ENCODE measurements around the gene FAM81A.
A peak's percentile ranks its signal among the peaks of the same experiment; 100 is the strongest.
"Not testable (repeated sequence)": the region's sequence is repeated elsewhere in the genome, so short reads cannot be mapped to it uniquely, and the experiment has no call there.

The FAM81A gene

DNA sequence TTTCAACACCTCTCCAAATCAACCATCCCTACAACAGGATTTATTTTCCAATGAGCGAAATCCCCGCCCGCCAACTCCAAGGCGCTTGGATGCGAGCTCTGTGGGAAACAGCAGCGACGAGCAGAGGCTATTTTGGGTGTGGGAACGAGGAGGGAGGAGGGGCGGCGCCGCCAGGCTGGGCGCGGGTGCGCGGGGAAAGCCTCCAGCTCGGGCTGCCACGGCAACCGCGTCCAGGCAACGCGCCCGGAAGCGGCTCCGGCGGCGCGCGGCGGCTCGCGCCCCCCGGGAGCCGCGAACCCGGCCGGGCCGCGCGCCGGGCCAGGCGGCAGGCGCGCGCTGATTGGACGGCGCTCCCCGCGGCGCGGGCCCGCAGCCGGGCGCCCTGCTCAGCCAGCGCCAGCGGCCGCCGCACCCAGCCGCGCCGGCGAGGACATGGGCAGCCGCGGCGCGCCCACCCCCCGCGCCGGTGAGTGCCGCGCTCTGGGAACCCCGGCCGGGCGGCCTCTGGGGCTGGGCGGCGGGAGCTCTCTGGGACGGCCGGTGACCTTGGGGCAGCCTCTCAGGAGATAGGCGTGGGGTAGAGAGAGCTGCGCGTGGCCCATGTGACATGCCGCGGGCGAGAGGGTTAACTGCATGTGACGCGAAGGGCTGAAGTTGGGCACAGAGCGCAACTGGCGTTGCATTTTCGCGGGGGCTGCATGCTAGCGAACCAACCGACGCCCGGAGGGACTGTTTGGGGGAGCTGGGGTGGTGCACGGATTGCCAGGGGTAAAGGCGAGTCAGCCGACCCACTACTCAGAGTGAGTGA, at the start of gene FAM81A:
Gene FAM81A (plus strand): TSS at position 370 of the 808 bp plus-strand sequence. CDS start 20,441 bp downstream, outside the sequence.
- DNase-seq = peak; percentile 86

DNA sequence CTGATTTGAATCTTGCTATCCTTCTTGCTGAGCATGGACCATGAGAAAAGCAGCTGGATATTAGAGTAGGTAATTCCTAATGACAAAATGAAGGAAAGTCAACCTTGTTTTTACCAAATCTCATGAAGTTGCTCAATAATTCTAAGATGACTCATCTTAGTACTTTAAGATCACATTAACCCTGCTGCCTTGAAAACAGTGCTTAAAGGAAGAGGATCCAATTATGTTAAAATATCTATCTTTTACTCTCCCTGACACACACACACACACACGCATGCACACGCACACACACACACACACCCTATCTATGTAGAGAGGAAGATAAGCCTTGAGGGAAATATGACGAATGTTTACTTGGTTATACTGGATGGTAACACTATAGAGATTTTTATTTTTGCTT, 49.3 kb upstream of the FAM81A start:
- no peak for DNase-seq

DNA sequence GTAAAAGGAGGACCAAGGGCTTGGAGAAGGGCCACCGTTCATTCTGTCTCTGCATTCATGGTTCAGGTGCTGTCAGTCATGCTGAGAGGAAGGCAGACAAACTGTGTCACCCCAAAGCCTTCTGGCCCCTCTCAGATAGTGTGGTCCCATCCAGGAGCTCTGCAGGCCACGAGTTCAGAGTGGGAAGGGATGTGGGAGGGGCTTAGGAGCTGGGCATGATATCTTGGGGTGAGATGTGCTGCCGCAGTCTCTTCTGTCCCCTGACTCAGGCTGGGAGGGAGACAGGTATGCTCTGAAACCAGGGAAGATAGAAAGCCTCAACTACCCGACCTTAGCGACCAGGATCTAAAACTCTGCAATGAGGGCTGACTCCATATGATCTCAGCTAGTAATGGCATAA, 45.7 kb upstream of the FAM81A start:
- no peak for DNase-seq

DNA sequence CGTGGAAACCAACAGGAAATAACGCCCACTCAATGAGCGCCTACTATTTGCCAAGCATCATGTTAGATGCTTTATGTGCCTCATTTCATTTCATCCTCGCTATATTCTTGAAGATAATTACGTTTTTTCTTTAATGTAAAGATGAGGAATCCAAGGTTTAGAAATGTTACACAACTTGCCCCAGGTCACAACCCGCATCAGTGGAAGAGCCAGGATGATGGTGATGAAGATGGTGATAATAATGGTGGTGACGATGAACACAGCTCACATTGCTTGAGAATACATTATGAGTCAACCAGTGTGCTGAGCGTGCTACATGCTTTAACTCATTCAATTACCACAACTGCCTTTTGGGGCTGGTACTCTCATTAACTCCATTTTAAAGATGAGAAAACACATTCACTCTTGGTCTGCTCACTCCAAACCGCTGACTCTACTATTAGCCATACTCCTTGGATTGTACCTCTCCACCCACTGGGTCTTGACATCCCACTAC, 43.8 kb upstream of the FAM81A start:
- DNase-seq = no peak

DNA sequence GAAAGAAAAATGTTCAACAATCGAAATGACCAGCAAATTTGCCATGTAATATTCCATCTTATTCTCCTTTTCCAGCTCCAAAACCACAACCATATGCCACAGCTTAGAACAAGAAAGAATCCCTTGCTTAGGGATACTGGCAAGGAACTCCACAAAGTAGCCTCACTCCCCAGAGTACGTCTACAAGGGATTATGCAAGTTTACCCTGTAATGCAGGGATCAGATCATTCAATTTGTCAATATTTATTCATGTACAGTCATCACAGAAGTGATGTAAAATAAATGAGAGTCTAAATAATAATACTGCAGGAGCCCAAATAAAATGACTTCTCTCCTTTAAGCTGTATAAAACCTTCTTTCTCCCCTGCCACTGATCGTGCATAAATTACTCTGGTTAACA, 41.8 kb upstream of the FAM81A start:
- DNase-seq = no peak

DNA sequence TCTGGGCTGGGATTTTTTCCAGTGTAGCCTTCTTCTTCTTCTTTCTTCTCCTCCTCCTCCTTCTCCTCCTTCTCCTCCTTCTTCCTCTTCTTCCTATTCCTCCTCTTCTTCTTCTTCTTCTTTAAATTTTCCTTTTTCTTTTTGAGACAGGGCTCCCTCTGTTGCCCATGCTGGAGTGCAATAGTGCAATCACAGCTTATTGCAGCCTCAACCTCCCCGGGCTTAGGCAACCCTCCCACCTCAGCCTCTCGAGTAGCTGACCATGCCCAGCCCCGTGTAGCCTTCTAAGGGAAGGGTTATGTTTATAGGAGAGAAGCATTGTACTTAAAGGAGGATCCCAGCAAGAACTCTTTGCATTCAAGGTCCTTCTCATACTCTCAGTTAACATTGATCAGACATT, 41.3 kb upstream of the FAM81A start:
- DNase-seq = no peak

DNA sequence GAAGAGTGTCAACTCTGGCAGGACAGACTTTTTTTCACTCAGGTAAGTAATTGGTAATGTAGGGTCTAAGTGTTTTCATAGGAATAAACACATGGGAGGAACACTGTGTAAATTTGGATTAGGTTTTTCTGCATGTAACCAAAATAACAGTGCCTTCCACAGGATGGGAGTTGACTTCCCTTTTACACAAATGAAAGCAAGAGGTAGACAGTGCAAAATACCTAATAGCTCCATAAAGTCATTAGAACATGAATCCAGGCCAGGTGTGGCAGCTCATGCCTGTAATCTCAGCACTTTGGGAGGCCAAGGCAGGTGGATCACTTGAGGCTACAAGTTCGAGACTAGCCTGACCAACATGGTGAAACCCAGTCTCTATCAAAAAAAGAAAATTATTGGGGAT, 39.8 kb upstream of the FAM81A start:
- DNase-seq = no peak

DNA sequence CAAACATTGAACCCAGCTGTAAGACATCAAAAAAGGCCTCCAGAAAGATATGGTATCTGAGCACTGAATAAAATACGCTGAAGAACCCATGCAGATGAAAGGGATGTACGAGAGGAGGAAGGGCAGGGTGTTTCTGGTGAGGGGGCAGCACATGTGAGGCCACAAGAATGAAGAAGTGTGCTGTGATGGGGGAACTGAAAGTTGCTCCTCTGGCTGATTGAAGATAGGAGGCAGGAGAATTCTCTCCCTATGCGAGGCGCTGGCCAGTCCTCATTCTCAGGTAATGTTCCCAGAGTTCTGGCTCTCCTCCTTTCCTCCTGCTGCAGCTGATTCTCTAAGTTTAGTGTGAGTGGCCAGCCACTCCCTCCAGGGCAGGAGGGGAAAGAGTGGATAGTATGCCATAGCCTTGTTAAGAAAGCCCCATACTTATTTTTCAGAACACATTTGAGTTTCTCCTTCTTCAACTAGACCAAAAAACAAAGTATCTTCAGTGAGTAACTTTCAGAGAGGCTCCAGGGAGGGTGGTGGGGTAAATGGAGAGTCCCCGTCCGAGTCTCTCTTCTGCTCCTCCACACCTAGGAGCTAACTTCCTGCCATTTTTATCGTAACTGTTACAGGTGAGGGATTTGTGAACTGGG, 38.4 kb upstream of the FAM81A start:
- DNase-seq = no peak

DNA sequence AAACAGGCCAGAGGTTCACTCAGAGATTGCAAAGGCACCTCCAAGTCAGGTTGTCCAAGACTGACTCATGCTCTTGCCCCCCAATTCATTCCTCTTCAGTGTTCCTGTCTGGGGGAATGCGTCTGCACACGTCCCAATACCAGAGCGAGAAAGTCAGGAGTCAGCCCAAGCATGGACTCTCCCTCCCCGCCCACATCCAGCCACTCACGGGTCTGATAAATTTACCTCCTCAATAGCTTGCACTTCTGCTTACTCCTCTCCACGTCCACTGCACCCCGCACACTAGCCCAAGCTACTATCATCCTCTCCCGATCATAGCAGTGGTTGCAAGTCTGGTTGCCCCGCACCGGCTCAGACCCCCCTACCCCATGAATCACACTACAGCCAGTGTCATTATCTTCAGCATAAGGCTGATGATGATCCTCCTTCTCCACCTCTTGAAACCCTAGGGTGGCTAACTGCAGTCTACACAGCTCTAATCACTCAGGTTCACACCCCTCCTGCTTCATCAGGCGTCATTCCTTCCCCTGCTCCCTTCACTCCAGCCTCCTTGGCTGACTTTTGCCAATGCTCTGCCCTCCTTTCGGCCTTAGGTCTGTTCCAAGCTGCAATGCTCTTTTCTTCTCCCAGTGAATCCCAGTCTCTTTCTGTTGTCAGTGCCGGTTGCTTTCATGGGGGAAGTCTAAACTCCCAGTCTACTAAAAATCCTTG, 37.7 kb upstream of the FAM81A start:
- no peak for DNase-seq

DNA sequence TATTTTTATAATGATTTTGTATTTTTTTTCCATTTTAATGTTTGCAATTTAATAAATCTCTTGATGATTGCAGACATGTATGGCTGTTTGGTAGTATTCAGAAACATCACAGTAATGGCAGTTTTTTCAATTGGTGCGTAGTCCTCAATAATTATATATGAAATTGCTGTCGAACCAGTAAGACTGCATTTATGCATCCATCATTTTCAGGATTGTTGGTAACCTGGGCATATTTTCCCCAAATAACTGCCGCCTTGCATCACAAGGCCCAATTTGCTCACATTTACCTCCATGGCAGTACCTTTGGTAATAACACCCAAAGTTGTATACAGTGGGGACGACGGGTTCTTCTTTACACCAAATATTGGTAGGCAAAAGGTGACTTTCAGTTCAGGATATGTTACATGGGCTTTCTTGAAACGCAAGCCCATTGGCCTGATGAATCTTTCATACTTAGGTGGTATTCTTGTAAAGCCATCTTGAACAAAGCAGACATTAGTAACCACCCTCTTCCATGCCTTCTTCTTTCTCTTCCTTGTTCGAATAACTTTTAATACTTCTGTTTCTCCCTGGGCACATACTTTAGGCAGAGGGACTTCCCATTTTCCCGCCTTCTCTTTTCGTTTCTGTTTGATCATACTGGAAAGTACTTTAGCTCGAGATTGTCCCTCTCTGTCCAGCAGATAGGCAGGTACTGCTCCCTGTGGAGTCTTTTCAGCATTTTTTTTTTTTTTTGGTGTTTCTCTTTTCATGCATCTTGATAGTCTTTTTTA, 36.7 kb upstream of the FAM81A start:
- DNase-seq = not testable (repeated sequence)

DNA sequence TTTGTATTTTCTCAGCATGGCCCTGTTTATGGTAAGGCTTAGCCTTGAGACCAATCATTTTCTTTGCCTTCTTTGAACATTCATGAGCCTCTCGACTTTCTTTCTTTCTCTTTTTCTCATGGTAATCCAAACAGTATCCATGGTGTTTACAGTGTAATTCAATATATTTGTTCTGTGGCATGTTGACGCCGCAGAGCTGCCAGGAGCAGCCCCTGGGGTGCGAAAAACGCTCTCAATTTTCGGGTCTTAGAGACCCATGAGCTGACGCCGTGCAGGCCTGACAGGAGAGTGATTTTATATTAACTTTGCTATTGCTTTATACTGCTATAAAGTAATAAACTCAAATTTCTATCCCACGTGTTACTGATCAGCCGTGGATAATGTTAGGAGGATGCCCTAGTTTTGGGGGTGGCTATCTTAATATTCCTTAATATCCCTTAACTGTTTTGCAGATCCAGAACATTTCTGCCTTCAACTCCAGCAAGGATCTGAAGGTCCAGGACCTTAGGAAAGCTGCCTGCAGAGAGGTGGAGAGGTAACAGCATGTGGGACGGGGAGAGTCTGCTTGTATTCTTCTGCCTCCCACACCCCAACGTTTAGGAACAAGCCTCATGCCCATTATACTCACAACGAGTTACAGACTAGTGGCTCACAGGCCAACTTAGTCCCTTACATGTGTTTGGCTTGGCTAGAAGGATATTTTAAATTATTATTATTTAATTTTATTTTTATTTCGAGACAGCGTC, 36.0 kb upstream of the FAM81A start:
- peak; percentile 76 for DNase-seq

DNA sequence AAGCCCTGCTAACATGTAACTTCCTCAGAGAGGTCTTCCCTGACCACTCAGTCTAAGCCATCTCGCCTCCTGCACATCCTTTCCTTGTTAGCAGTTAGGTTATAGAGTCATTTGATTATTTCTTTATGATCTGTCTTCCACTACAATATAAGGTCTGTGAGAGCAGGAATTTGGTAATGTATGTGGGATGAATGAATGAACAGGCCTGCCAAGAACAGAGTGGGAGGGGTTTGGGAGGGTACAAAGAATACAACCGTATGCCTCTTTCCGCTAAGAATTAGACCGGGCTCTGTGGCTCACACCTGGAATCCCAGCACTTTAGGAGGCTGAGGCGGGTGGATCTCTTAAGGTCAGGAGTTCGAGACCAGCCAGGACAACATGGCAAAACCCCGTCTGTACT, 32.9 kb upstream of the FAM81A start:
- no peak for DNase-seq

DNA sequence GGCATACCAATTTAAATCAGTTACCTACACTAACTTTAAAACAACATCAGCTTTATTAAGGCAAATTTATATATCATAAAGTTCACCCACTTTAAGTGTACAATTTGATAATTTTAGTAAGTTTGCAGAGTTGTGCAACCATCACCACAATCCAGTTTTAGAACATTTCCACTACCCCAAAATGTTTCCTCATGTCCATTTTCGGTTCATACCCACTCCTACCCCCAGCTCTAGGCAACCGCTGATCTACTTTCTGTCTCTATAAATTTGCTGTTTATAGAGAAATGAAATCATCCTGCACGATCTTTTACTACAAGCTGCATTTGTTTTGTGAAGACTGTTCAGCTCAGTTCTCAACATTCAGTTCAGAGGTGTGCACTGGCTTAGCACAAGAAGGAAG, 31.5 kb upstream of the FAM81A start:
- no peak for DNase-seq

DNA sequence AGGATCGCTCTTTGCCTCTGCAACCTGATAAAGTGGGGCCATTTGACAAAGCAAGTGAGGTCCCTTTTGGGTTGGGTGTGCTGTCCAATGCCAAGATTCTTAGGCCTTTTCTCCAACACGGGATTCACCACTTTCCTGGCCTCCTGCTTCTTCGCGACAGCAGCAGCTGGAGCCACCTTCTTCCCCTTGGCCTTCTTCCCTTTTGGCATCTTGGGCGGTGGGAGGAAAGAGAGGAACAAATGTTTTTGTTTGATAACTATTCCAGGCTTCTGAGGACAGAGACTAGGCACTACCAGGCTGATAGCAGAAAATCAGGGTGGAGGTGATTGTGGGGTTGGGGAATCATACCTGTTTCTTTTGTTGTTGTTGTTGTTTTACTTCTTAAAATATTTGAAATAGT, 30.0 kb upstream of the FAM81A start:
- no peak for DNase-seq

DNA sequence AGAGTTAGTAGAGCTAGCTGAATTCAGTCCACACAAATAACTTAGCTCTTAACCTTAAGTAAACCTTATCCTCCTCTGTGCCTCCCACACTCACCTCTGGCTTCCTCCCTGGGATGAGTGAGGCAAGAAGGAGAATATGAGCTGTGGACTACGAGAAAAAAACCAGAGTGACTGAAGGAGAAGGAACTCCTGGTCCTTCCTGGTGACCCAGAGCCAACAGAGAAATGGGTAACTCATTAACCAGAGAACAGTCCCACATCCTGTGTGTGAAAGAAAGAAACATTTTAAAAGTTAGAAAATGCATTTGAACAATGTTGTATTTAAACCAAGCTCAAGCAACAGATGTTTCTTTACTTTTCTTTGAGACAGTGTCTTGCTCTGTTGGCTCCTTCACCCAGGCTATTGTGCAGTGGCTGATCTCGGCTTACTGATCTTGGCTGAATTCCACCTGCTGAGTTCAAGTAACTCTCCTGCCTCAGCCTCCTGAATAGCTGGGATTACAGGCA, 27.5 kb upstream of the FAM81A start:
- no peak for DNase-seq

DNA sequence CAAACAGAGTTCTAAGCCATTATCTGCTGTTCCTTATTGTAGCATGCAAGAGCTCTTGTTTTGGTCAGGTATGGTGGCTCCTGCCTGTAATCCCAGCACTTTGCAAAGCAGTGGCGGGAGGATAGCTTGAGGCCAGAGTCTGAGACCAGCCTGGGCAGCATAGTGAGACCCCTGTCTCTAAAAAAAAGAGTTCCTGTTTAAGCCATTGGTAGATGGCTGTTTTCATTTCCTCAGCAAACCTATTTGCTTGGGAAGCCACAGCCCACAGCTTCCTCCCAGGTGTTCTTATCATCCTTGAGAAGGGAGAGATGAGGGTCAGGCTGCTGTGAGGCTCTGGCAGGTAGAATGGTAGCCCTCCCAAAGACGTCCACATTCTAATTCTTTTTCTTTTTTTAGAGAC, 24.4 kb upstream of the FAM81A start:
- DNase-seq = no peak

DNA sequence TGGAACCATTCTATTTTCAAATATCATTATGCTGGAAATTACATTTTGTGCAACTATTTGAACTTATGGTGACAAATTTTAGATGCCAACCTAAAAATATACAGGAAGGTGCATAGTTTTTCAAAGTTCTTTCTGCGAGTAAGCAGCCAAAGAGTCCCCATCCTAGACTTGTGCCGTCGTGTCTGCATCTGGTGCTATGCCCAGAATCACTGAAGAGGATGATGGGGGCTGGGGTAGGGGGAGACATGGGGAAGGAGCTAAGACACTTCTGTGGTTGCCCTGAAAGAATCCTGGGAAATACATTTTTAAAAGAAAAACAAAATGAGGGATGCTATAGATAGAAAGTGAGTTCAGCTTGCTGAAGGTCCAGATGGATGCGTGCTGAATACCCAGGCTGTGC, 21.2 kb upstream of the FAM81A start:
- no peak for DNase-seq

DNA sequence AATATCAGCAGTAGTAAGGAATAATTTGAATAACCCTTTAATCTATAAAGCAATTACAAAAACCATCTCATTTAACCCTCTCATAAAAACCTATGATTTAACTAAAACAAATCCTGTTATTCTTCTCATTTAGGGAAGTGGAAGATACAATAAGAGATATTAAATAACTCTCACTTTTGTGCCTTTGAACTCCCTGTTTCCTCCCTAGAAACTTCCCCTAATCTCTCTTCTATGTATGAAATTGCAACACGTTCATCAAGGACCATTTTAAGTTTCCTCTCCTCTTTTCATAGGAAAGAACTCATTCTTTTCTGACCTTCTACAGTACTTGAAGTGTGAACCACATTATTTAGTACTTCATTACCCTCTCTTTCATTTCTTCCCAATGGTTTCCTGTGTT, 18.8 kb upstream of the FAM81A start:
- DNase-seq = no peak

DNA sequence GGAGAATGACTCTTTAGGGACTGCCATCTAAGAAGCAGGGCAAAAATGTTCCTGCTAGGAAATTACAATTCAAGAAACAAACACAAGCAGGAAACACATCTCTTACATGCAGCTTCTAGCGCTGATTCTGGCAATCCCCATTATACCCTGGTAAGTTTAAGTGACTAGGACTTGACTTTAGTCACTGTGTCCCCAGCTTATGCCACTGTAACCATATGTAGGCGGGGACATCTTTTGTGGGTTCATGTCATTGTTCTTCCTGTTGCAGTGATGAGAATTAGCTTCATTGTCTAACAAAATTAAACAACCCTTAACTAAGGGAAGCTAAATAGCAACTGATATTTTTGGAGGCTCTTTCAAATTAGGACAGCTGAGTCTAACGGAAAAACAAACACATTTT, 17.9 kb upstream of the FAM81A start:
- DNase-seq = no peak

DNA sequence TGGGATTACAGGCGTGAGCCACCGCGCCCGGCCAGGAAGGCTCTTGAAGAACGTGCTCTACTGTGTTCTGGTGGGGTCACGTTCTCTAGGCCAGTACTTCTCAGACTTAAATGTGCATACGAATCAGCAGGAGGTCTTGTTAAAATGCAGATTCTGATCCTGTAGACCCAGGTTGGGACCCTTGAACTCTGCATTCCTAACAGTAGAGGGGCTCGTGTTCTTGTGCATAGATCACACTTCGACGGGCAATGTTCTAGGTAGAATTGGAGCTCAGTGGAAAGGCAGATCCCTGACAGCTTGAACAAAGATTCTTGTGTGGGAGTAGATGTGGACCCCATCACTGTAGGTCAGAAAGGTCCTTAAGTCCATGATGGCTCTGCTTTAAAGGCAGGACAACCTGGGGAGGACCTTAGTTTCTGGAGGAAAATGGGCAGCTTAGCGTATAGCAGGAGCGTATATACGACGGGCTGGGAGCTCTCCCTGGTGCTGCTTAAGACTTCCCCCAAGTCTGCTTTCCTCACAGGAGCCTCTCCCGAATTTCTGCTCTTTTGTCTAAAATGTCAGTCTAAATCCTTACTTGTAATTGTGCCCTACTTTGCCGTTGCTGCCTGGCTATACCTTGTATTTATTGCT, 16.9 kb upstream of the FAM81A start:
- no peak for DNase-seq

DNA sequence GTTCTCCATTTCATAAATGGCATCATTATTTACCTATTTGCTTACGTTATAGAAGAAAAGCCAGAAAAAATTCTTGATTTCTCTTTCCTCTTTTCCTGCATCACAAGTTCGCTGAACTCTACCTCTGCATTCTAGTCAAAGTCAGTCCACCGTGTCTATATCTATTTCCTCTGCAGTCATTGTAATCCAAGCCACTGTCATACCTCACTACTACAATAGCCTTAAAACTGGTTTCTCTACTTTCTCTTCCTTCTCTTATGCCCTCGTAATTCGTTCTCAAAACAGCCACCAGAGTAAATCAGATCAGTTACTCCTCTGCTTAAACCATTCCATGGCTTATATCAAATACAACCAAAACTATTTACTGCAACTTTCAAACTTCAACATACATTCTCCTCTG, 13.4 kb upstream of the FAM81A start:
- peak; percentile 15 for DNase-seq

DNA sequence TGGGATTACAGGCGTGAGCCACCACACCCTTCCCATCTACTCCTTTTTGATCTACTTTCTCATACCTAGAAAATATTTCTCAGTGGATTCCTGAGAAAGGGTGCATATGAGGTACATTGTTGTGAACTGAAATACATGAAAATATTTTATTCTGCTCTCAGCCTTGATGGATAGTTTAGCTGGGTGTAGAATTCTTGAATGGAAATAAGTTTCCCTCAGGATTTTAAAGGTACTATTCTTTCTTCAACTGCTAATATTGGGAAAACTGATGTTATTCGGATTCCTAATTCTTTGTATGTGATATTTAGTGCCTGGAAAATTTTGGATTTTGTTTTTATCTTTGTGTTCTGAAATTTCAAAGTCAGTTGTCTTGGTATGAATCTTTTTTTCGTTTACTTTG, 9.1 kb upstream of the FAM81A start:
- DNase-seq = not testable (repeated sequence)
